DND-41 (cell line): ENCODE results near the gene INO80D.

Experiments
- EZH2 ChIP-seq: IDR thresholded peaks from 3 replicates; pipeline ENCODE4 v1.6.1; 2012; ENCODE audit warnings: borderline replicate concordance, low read depth, mild to moderate bottlenecking, moderate library complexity, low read length, inconsistent platforms; ENCODE audit not compliant: severe bottlenecking
- TF ChIP-seq, protein P1 (sequence below): IDR thresholded peaks from 2 replicates; pipeline ENCODE4 v1.5.1; 2012; ENCODE audit warnings: borderline replicate concordance, low read length, moderate library complexity, mild to moderate bottlenecking; ENCODE audit not compliant: poor library complexity, severe bottlenecking; ENCODE audit errors: extremely low read depth

DNA sequence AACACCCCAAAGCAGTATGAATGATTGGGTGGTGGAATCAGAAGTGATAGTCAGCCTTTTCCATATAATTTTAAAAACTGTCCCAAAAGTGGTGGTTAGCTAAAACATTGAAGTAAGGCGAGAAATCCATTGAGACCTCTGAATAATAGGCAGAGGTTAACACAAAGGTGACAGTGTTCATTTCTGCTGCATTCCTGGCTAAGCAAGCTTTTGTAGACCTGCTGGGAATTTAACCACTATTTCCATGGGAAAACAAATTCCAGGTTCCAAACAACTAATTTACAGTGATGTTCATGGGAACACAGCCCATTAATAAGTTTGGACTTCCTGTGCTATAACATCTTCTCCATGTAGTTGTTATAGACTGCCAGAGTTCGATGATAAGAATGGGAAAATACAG, 6.3 kb upstream of the INO80D start:
- TF ChIP-seq, protein P1, sequence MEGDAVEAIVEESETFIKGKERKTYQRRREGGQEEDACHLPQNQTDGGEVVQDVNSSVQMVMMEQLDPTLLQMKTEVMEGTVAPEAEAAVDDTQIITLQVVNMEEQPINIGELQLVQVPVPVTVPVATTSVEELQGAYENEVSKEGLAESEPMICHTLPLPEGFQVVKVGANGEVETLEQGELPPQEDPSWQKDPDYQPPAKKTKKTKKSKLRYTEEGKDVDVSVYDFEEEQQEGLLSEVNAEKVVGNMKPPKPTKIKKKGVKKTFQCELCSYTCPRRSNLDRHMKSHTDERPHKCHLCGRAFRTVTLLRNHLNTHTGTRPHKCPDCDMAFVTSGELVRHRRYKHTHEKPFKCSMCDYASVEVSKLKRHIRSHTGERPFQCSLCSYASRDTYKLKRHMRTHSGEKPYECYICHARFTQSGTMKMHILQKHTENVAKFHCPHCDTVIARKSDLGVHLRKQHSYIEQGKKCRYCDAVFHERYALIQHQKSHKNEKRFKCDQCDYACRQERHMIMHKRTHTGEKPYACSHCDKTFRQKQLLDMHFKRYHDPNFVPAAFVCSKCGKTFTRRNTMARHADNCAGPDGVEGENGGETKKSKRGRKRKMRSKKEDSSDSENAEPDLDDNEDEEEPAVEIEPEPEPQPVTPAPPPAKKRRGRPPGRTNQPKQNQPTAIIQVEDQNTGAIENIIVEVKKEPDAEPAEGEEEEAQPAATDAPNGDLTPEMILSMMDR, result no peak
- TF ChIP-seq EZH2, result no peak
